ACHN (cell line): ENCODE measurements around the gene RASGRP2.

Experiments
- DNase-seq: peaks from one replicate; pipeline ENCODE4 v3.0.0-alpha.2; 2015
- in situ Hi-C: cut with HindIII; loops from 2 replicates; pipeline ENCODE4 v1.10.0; 2017; ENCODE audit warnings: low sequenced_read_pairs, low pct_ligation_motif_present, low pct_unique_long_range_greater_than_20kb

RASGRP2 gene

GRCh38 chr11:64759131-64759721 is 15.3 kb upstream of the RASGRP2 start:
- in situ Hi-C loops, result no loop called here
- no peak for DNase-seq

GRCh38 chr11:64758330-64759079 is 14.6 kb upstream of the RASGRP2 start:
- DNase-seq, result no peak
- in situ Hi-C loops, result no loop called here

GRCh38 chr11:64757549-64758329 is 13.8 kb upstream of the RASGRP2 start:
- no peak for DNase-seq
- in situ Hi-C loops, result no loop called here

GRCh38 chr11:64755681-64756361 is 11.9 kb upstream of the RASGRP2 start:
- in situ Hi-C loops, result no loop called here
- DNase-seq, result no peak

GRCh38 chr11:64754919-64755662 is 11.1 kb upstream of the RASGRP2 start:
- no peak for DNase-seq
- in situ Hi-C loops, result no loop called here

- no peak for DNase-seq
- in situ Hi-C loops, result no loop called here
These were observed 10.4 kb upstream of the RASGRP2 start for GRCh38 chr11:64754124-64754918.

- no peak for DNase-seq
- in situ Hi-C loops, result no loop called here
These were observed 9.6 kb upstream of the RASGRP2 start for GRCh38 chr11:64753380-64754123.

GRCh38 chr11:64753019-64753379 is 9.1 kb upstream of the RASGRP2 start:
- no peak for DNase-seq
- in situ Hi-C loops, result no loop called here

- DNase-seq, result no peak
- in situ Hi-C loops, result no loop called here
These were observed 8.4 kb upstream of the RASGRP2 start for GRCh38 chr11:64752175-64752970.

GRCh38 chr11:64751580-64751979 is 7.6 kb upstream of the RASGRP2 start:
- in situ Hi-C loops, result no loop called here
- DNase-seq, result no peak

GRCh38 chr11:64751136-64751535 is 7.2 kb upstream of the RASGRP2 start:
- DNase-seq, result no peak
- in situ Hi-C loops, result no loop called here

- no peak for DNase-seq
- in situ Hi-C loops, result no loop called here
These were observed 6.6 kb upstream of the RASGRP2 start for GRCh38 chr11:64750361-64751054.

- in situ Hi-C loops, result no loop called here
- no peak for DNase-seq
These were observed 4.2 kb upstream of the RASGRP2 start for GRCh38 chr11:64747961-64748665.

- no peak for DNase-seq
- in situ Hi-C loops, result no loop called here
These were observed 2.5 kb upstream of the RASGRP2 start for GRCh38 chr11:64746486-64746885.

- in situ Hi-C loops, result no loop called here
- peak; percentile 78 for DNase-seq
These were observed 1.8 kb upstream of the RASGRP2 start for GRCh38 chr11:64745521-64746328.
